GM19193 (cell line): Measurements from ENCODE around the gene GAR1.

Experiments
- POLR2A ChIP-seq: IDR thresholded peaks from 4 replicates; pipeline ENCODE4 v1.6.1; 2011; ENCODE audit not compliant: insufficient read depth, insufficient read length; ENCODE audit errors: extremely low read depth

The GAR1 gene

DNA sequence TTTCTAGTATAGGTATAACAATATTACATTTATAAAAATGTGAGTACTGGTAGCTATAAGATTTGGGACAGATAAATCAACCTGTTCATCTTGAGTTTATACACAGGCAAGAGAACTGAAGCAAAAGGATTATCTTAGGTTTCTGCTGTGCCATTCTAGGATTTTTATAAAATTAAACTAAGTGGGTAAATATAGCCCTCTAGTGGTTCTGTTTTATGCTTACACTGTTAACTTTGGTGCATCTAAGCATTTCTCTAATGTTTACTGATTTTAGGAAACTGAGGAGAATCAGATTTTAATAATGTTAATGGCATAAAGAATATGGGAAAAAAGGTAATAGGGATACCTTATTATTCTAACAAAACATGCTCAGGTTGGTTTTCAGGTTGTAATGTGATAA lies 11.2 kb downstream of the GAR1 start:
- TF ChIP-seq POLR2A = no peak

DNA sequence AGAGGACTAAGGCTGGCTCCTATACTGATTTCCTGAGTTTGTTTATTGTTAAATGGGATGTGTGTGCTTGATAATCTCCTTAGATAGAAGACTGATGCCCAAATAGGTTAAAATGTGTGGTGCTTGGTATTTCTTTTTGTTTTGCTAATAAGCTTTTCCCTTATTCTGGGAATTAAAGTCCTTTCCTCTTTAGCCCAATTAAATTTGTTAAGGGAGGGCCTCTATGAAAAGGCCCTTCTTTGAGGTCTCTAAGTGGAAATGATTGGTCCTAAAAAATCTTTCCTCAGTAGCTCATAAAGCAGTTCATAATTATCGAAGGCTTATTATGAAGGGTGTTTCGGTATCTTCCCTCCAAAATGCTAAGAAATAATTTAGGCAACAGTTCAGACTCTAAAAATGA lies 12.1 kb downstream of the GAR1 start, which contains the start of gene RRH:
RRH (plus strand) TSS at position 301 of the 400 bp plus-strand sequence; CDS start at position 357, 56 bp downstream.
- no peak for TF ChIP-seq POLR2A

DNA sequence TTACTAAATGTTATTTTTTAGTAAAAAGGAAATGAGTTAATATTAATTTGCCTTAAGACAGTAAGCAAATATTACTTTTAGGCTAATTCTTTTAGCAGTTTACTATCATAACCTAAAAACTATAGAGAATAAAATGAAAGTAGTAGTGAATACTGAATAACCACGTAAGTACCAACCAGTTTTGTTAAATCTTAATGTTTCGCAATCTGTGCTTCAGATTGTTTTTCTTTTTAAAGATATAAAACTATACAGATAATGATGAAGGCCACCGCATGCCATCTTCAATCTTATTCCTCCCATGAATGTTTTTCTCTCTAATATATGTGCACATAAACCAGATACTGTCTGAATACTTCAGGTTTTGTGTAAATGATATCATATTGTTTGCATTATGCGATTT lies 18.2 kb downstream of the GAR1 start:
- no peak for TF ChIP-seq POLR2A

DNA sequence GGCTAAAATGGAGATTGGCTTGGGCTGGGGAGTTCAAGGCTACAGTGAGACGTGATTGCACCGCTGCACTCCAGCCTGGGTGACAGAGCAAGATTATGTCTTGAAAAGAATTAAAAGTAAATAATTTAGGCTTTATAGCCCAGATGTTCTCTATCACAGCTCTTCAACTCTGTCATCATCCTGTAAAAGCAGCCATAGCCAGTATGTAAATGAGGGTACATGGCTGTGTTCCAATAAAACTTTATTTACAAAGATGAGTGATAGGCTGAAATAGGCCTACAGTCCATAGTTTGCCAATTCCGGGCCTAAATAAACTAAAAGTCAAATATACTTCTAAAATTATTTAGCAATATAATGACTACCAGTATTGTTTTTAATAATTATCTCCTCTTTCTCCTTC lies 21.4 kb downstream of the GAR1 start:
- TF ChIP-seq POLR2A = no peak

DNA sequence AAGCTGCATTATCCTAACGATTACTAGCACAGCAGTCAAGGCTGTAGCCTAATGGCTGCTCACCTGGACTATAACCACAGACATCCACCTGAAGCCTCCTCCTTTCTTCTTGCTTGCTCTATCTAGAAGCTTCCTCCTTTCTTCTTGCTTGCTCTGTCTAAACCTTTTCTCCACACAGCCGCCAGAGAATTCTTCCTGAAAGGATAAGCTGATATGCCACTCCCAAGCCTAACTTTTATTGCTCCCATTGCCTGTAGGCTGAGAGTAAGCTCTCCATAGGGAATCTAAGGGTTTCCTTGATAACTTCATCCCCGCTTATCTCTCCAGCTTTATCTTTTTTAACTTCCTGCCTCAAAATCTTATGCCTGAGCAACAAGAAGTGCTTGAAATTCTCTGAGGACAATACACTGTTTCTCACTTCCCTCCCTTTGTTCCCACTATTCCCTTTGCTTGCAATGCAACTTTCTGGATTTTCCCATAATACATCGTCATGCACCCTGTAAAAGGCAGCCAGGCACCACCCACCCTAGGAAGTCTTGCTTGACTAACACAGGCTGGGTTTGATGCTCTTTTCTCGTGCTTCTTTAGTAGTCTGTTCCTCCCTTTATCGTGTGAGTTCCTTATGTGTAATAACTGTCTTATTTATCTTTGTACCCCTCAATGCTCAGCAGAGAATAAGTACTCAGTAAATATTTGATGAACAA lies 31.0 kb downstream of the GAR1 start:
- no peak for TF ChIP-seq POLR2A

DNA sequence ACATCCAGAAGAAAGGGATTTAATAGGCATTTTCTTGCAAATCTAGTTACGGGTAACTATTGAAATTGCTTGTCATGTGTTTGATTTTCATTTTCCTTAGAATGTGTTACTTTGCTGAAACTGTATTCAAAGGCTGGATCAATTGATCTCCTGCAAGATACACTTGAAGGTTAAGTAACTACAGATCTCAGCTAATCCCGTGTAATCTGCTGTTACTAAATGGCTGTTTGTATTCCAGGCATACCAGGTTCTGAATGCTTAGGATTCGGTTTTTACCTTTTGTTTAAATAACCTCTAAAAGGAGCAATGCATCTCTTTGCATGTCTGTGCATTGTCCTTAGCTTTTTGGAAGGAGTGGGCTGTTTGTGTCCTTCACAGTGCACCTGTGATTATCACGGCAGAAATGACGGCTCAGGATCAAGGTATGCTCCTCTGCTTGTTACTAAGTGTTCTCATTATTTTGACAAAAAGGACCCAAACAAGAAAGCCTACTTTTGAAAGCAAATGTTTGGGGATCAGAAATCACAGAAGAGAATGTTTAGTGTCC lies 32.4 kb downstream of the GAR1 start, which contains the start of gene LRIT3:
LRIT3 (plus strand) TSS at position 212 of the 547 bp plus-strand sequence; CDS start at position 307, 95 bp downstream.
- no peak for TF ChIP-seq POLR2A

DNA sequence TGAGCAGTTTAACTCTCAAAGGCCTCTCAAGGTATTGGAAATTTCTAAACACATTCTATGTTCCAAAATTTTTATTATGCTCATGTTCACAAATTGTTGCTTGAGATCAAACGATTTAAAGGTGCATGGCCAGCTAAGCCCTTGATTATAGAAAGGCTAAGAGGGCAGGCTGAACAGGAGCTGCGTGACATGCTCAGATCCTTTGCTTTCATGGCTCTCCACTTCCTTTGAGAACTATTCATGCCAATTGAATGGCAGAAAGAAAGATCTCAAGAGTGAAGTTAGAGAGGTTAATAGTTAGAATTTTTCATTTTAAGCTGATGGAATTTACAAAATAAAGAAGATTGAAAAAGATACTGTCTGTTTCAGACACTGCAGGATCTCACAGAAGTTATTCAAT lies 32.9 kb downstream of the GAR1 start:
- TF ChIP-seq POLR2A = no peak

DNA sequence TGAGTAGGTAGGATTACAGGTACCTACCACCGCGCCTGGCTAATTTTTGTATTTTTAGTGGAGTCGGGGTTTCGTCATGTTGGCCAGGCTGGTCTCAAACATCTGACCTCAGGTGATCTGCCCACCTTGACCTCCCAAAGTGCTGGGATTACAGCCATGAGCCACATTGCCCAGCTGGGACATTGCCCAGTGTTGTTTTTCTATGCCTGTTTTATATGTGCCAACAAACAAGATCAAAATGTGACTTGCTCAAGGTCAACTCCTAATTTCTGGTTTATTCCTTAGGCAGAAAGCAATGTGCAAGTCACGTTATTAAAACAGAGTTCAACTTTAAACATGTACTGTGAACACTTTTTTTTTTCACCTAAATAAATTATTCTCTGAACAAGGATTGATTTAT lies 35.0 kb downstream of the GAR1 start:
- no peak for TF ChIP-seq POLR2A

DNA sequence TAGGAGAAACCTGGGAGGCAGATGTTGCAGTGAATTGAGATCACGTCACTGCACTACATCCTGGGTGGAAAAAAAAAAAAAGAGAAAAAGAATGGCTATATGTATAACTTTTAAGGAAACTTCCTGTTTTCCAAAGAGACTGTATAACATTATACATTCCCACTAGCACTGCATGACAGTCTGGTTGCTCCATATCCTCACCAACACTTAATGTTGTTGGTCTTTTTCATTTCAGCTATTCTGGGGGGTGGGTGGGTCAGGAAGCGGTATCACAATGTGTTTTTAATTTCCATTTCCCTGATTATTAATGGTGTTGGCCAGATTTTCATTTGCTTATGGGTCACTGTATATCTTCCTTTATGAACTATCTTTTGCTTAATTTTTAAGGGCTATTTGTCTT lies 45.7 kb downstream of the GAR1 start:
- TF ChIP-seq POLR2A = no peak

DNA sequence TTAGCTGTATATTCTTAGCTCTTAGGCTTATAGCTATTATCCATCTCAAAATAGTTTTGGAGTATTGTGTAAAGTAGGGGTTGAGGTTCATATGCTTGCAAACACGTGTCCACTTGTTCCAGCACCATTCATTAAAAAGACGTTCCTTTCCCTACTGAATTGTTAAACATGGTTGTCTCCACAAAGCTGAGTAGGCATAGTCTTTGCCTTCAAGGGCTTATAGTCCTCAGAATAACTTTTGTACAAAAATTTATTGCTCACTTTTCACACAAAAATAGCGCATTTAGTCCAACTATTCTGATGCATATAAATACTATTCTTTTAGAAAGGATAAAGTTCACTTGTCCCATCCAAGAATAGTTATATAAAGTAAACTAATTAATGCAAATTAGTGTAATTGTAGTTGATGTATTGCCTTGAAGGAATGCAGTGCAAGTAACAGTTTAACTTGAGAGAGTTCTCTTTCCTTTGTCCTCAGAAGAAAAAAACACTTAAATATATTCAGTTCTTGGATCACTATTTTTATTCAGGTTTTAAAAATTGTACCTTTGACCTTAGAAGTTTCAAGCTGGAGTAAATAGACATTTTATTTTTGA lies 46.5 kb downstream of the GAR1 start:
- TF ChIP-seq POLR2A = no peak

DNA sequence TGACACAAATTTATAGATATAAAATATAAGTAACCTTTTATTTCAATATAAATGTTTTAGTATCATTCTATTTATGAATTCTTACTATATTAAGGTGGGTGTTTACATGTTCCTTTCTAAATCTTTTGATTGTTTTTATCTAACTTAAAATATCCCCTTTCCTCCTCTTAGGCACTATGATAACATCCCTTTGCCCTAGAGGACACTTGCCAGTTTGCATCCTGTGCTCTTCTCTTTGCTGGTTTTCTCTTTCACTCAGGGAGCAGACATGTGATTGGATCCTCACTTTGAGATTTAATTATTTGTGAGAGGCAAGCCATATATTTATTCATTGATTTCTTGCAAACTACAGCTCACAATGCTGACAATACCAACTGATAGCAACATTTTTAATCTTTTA lies 48.6 kb downstream of the GAR1 start:
- no peak for TF ChIP-seq POLR2A

DNA sequence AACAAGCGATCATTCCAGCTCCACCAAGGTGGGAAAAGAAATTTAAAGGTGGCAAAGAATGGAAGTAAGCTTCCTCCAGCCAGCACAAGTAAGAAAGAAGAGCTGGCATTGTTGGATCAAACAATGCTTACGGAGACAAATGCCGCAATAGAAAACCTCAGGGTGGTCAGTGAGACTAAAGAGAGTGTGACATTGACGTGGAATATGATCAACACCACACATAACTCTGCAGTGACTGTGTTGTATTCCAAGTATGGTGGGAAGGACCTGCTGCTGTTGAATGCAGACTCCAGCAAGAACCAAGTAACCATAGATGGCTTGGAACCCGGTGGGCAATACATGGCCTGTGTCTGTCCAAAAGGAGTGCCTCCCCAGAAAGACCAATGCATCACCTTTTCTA lies 54.5 kb downstream of the GAR1 start:
- TF ChIP-seq POLR2A = no peak

DNA sequence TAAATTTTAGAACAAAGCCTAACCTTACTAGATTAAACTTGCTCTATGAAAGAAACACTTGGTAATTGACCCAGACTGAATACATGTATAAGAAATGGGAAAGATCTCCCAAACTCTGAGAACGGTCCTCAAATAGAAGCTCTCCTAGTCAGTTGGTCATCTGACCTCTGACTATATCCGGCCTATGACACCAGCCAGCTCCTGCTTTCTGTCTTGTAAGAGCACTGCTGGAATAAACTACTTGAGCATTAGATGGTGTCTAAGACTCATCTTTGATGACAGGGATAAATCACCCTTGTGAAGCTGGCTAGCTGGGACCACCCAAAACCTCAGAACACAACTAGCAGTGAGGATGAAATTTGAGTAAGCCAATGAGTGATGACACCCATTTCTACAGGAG lies 56.5 kb downstream of the GAR1 start:
- TF ChIP-seq POLR2A = no peak

DNA sequence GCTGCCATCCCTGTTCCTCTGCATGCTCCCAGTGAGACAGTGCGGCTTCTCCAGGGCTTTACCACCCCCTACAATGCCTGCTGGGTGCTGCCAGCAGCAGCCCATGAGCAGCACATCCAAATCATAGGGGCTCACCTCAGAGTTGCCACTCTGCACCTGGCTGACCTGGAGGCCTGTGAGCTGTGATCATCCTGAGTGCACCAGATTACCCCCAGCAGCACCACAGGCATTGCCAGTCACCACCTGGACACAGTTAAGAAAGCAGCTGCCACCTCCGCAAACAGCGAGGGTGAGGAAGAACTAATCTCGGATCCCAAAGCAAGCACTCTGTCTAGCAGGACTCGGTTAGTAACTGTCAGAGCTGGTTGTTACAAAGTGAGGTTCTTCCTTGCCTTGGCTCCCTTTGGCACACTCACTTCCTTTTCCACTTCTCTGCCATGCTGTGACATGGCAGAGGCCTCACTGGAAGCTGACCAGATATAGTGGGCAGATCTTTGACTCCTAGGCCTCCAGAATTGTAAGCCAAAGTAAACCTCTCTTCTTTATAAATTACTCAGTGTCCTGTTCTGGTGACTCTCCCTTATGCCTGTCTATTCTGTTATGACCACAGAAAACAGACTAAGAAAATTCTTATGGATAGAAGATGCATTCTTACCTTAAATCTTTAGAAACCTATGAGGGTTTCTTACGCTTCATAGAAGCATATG lies 57.5 kb downstream of the GAR1 start:
- no peak for TF ChIP-seq POLR2A

DNA sequence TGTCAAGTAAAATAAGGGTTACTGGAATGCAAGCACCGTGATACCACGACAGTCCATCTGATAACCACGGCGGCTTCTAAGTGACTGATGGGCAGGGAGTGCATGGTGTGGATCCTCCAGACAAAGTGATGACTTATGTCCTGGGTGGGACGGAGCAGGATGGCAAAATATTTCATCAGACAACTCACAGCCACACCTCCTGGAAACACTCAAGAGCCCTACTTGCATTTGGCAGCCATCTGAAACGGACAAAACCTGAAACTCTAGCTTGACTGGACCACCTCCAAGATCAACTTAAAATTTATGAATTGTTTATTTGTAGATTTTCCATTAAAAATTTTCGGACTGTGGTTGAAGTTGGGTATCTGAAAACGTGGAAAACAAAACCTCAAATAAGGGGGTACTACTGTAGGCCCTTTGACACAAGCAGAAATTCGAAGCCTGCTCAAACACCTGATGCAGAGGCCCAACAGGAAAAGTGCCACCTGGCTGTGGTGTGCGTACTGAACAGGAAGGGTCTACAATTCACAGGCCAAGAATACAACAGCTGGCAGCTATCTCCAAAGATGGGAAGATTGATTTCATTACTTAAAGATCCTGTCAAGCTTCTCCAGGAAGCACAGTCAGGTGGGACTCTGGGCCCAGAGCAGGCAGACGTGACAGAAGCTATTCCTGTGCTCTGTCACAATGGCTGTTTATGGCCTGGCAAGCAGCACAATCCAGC lies 58.4 kb downstream of the GAR1 start:
- TF ChIP-seq POLR2A = no peak
